Gastroesophageal sphincter (tissue), 3 donors: ENCODE data around the gene ZNF853.

ENCODE experiments used
- CTCF ChIP-seq, 4 experiments: fragments of 200-600 bp in 2 of 4; fragments of 450-650 bp in 2 of 4; sonication (generic) in 1 of 4; IDR thresholded peaks; one replicate each; pipeline ENCODE4 v1.5.1; 2017 to 2019; ENCODE audit warnings: antibody characterized with exemption in 4 of 4, mild to moderate bottlenecking in 2 of 4, moderate library complexity in 2 of 4
- EP300 ChIP-seq: sonication (generic); formaldehyde crosslinking; IDR thresholded peaks from one replicate; pipeline ENCODE4 v1.6.1; 2017; ENCODE audit warnings: antibody characterized with exemption, mild to moderate bottlenecking
- POLR2A ChIP-seq, 2 donors: fragments of 450-650 bp; IDR thresholded peaks; one replicate each; pipeline ENCODE4 v1.6.1; 2017; ENCODE audit warnings: antibody characterized with exemption in 2 of 2, mild to moderate bottlenecking in 2 of 2, moderate library complexity in 1 of 2
- POLR2AphosphoS5 ChIP-seq: sonication (generic); formaldehyde crosslinking; IDR thresholded peaks from one replicate; pipeline ENCODE4 v1.6.1; 2017; ENCODE audit warnings: antibody characterized with exemption

GRCh38 chr7:6604458-6604857, 11.0 kb upstream of the ZNF853 start:
- TF ChIP-seq EP300 (no peak), POLR2AphosphoS5 (no peak), CTCF (IDR thresholded peaks at IDR 0.05) (no peak), POLR2A (IDR thresholded peaks at IDR 0.05) (no peak)
